Frontal cortex (tissue), 4 donors: Measurements from ENCODE around the gene RRP9. TPM values are rescaled to one million over a fixed set of nuclear protein-coding genes. Genes with fewer than 3 reads are reported as not detected.

Experiments
- DNase-seq, 2 donors: peaks; one replicate each; pipeline ENCODE4 v3.0.0; 2012; ENCODE audit warnings: low spot score in 2 of 2
- FAIRE-seq: peaks from 2 replicates; lab custom pipeline; 2012; peaks lifted over from hg19 to GRCh38; lab: Jason Lieb, UNC
- total RNA-seq: library from RNA; depleted of rRNA; stranded (reverse); fragments of >200 nt; gene quantifications from one replicate; pipeline ENCODE4 v1.2.3, GENCODE V29; 2014
- donor health status: control.
- donor health status: control.
- donor health status: control.

Gene RRP9
- total RNA-seq, 1 donor from 2014 or later = 20.8 TPM

DNA sequence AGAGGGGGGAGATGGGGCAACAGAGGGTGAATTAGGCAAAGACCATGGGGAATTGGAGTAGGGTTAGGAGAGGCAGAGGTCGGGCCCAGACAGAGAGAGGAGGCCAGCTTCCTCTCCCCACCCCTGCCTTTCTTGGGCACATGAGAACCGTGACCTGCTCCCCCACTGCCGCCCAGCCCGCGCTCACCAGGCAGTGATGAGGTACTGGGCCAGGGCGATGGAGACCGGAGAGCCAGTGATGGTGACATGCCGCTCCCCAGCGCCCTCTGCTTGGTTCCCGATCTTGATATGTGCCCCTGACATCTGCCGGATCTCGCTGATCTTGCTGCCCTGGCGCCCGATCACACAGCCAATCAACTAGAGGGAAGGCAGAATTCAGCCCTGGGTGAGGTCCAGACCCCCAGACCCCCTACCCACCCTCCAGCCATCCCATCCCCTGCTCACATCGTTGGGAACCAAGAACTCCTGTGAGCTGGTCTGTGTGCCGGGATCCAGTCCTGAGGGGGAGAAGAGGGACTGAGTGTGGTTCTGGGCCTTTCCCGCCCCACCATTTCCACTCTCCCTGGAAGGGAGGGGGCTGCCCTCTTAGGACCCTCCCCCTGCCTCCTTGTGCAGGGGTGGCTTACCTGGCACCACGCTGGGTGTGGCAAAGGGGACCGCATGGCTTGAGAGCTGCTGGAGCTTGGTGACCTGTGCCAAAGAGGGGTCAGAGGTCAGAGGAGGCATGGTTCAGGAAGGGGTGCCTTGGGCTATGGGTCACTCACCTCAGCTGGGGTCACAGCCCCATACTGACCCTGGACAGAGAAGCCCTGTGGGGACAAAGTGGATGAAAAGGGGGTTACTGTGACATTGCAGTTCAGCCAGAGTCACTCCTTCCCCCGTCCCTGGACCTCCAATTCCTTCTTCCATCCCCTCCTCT, 17.2 kb upstream of the RRP9 start:
- FAIRE-seq (no peak), DNase-seq (no peak)

DNA sequence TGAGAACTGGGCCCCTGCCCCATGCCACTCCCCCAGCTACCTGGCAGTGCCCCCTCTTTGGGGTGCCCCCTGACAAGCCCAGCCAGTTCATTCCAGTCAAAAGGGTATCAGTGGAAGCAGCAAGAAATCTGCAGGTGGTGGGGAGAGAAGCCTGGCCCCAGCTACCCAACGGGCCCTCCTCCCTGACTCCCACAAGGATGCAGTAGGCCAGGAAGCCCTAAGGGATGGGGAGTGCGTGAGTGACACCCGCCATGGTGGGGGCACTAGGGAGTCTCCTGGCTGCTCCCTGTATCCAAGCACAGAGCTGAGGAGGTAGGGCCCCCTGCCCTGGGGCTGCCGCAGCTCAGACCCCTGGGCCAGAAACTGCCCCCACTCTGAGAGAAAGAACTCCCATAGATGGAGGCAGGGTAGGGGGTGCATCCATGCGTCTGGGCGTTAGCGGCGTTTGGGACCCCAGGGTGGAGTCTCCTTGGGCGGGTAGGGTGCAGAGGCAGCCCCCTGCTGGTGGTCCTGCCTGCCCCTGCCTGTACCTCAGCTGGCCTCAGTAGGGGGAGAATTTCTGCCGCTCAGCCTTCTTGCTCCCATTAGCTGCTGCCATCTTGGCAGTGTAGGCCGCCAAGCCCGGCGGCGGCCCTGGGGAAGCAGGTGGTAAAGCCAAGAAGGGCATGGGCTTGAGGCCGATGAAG, 16.0 kb upstream of the RRP9 start:
- no peak for FAIRE-seq

DNA sequence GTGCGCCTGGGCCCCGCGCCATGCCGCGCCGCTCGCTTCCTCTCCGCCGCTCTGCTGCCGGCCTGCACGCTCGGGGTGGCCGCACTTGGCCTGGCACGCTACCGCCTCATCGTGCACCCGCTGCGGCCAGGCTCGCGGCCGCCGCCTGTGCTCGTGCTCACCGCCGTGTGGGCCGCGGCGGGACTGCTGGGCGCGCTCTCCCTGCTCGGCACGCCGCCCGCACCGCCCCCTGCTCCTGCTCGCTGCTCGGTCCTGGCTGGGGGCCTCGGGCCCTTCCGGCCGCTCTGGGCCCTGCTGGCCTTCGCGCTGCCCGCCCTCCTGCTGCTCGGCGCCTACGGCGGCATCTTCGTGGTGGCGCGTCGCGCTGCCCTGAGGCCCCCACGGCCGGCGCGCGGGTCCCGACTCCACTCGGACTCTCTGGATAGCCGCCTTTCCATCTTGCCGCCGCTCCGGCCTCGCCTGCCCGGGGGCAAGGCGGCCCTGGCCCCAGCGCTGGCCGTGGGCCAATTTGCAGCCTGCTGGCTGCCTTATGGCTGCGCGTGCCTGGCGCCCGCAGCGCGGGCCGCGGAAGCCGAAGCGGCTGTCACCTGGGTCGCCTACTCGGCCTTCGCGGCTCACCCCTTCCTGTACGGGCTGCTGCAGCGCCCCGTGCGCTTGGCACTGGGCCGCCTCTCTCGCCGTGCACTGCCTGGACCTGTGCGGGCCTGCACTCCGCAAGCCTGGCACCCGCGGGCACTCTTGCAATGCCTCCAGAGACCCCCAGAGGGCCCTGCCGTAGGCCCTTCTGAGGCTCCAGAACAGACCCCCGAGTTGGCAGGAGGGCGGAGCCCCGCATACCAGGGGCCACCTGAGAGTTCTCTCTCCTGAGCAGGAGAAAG, 14.4 kb upstream of the RRP9 start:
- peak; percentile 80 to 88 for DNase-seq
- no peak for FAIRE-seq

More for the DNA sequence above, 16.0 kb upstream of the RRP9 start:
- DNase-seq = no peak

DNA sequence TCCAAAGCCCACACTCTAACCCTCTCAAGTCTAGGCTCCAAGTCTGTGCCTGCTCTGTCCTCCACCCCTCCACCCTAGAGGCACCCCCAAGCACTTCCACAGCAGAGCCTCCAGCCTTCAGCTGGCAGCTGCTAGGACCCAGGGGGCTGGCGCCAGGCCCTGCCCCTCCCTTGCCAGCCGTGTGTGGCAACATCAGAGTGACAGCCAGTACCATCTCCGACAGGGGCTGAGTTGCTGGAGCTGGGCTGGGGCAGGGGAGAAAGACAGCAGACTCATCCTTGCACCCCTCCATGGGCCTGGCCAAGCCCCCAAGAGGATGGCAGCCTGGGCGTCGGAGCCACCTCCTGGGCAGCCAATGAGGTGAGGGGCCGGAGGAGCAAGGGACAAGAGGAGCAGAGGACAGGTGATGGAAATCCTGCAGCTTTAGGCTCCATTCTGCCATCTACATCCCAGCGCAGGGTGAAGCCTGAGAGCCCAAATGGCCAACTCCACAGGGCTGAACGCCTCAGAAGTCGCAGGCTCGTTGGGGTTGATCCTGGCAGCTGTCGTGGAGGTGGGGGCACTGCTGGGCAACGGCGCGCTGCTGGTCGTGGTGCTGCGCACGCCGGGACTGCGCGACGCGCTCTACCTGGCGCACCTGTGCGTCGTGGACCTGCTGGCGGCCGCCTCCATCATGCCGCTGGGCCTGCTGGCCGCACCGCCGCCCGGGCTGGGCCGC, 13.6 kb upstream of the RRP9 start, which contains the start of gene GPR62:
TSS of gene GPR62 (plus strand) at position 207 of the 718 bp plus-strand sequence. CDS start at position 479, 272 bp downstream.
- FAIRE-seq = no peak
- peak; percentile 60 to 83 for DNase-seq

DNA sequence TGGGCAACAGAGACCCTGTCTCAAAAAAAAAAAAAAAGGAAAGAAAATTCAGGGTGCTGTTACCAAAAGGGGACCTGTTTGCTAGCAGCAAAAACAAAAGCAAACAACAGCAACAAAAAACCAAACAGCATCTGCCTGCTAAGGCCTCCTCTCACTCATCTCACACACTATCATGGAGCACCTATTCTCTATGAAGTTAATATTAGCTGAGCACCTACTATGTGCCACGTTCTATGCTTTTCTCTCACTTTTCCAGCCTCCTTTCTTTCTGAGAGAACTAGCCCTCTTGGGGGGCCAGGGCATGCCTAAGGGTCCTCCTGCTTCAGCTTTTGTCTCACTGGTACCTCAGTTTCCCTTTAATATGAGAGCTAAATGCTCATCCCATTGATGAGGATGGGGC, 13.0 kb upstream of the RRP9 start:
- FAIRE-seq = no peak
- DNase-seq = no peak

DNA sequence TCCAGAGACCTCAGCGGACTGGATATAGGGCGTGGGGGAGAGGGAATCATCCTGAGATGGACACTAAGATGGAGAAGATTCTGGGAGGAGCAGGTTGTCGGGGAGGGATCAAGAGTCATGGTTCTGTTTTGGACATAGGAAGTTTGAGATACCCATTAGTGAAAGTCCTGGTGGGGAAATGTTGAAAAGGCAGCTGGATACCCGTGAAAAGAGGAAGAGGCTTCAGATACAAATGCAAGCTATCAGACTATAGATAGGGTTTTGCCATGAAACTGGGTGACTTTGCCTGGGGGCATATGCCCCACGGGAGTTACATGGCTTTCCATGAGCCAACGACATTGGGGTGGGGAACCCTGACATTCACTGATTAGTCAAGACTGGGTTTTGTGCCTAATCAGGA, 12.4 kb upstream of the RRP9 start:
- FAIRE-seq (no peak), DNase-seq (no peak)

DNA sequence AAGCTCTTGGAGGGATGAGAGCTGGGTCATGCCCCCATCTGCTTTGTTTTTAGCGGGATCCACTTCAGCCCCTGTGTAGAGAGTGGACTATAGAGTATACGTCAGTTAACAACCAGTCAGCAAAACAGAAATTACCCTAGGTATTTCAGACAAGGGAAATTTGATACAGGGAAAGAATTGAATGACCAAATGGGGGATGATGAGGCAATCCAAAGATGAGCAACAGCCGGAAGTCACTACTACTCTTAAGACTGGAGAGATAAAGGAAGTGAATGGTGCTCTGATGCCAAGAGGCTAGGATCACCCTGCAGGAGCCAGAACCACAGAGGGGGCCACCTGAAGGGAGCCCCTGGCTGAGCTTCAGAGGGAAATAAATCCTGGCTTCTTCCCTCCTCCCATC, 11.7 kb upstream of the RRP9 start:
- FAIRE-seq (no peak), DNase-seq (no peak)

DNA sequence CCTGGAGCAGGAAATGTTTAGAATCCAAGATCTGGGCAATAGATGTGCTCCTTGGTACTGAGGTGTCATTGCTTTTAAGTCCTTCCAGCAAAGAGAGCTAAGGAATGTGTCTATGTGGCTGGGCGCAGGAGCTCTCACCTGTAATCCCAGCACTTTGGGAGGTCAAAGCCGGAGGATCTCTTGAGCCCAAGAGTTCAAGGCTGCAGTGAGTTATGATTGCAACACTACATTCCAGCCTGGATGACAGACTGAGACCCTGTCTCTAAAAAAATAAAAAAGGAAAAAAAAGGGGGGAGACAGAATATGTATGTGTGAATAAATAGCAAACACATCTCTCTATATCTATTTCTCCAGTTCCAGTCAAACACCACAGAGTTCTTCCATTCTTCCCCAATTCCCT, 9.2 kb upstream of the RRP9 start:
- no peak for FAIRE-seq
- DNase-seq = no peak

DNA sequence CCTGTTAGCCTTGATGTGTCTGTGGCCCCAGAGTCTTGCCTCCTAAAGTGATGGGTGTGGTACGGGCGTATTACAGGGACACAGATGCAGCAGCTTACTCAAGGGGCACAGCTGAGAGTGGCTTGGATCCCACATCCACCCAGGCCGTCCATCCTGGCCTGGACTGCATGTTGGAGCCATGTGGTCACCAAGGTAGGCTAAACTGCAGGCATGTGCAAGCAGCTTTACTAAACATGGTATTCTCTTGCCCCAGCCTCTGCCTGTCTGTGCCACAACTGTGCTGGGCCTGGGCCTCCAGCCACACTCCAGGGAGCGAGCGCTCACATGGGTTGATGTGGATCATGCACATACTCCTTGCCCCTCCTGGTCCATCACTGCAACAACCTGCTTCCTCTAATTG, 7.4 kb upstream of the RRP9 start:
- FAIRE-seq (no peak), DNase-seq (no peak)

DNA sequence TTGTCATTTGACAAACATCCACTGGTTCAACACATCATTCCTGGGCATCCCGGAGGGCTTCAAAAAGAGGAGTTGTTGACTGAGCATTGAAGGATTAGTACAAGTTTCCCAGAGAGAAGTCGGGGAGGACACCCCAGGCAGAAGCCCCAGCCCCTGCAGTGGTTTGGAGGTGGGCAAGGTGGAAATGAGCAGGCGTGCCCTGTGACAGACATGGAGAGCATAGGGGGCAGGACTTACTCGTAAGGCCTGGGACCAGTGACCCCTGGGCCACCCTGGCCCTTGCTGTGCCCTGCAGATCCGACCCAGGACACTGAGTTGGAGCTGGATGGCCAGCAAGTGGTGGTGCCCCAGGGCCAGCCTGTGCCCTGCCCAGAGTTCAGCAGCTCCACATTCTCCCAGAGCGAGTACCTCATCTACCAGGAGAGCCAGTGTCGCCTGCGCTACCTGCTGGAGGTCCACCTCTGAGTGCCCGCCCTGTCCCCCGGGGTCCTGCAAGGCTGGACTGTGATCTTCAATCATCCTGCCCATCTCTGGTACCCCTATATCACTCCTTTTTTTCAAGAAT, 6.4 kb upstream of the RRP9 start:
- DNase-seq (no peak), FAIRE-seq (no peak)

DNA sequence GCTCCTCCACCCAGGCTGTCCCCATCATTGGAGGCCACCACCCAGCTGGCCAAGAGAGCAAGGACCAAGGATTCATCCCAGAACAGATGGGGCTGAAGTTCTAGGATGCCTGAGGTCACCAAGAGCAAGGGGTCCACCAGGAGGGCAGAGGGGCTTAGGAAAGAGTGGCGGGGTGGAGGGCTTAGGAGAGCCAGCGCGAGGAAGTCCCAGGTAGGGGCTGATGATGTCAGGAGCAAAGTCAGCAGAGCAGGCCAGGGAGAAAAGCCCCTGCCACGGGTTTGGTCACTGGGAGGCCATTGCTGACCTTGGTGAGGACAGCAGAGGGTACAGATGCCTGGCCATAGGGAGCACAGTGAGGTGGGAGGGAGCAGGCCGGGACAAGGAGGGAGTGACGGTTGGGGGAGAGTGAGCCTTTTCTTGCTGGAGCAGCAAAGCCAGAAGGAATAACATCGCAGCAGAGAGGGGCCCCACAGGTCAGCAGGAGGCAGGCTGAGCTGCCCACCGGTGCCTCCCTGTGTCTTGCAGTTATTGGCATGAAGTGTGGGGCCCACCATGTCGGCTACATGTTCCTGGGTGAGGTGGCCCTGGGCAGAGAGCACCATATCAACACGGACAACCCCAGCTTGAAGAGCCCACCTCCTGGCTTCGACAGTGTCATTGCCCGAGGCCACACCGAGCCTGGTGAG, 5.7 kb upstream of the RRP9 start:
- FAIRE-seq (no peak), DNase-seq (no peak)

DNA sequence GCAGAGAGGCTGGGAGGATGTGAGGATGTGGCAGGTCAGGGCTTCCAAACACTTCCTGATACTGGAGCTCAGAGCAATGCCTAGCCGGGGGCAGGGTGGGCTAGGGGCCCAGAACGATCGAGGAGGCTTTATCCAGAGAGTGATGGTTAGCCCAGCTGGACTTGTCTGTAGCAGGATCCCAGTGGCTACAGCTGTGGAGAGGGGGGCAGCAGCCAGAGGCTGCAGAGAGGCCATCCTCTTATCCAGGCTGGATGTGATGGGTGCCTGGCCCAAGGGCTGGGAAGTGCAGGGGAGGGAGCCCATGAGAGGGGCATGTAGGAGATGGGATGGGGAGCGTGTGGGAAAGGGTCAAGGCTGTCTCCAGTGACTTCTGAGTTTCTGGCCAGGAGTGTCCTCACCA, 5.1 kb upstream of the RRP9 start:
- FAIRE-seq = no peak
- DNase-seq = no peak

DNA sequence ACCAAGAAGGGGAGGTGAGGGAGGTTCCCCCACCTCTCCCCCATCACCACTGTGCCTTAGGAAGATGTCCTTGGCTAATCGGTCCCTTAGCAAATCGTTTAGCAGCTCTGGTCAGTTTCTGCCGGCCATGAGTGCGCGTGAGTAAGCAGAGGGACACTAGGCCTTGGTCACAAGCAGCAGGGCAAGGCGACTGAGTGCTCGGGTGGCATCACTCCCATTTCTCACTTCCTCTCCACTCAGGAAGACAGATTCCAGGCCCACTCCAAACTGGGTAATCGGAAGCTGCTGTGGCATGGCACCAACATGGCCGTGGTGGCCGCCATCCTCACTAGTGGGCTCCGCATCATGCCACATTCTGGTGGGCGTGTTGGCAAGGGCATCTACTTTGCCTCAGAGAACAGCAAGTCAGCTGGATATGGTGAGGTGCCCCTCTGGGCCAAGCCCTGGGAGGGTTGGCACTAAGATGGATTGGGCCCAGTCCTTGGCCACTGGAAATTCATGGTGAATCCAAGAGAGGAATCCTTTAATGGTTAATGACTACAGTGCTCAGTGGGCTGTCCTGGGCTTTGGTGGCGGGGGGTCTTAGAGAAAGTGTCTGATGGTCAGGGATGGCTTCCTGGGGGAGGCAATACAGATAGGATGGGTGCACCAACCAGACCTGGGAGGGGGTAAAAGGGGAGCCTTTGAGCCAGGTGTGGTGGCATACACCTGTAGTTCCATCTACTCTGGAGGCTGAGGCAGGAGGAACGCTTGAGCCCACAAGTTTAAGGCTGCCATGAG, 4.4 kb upstream of the RRP9 start:
- no peak for FAIRE-seq
- DNase-seq = no peak

DNA sequence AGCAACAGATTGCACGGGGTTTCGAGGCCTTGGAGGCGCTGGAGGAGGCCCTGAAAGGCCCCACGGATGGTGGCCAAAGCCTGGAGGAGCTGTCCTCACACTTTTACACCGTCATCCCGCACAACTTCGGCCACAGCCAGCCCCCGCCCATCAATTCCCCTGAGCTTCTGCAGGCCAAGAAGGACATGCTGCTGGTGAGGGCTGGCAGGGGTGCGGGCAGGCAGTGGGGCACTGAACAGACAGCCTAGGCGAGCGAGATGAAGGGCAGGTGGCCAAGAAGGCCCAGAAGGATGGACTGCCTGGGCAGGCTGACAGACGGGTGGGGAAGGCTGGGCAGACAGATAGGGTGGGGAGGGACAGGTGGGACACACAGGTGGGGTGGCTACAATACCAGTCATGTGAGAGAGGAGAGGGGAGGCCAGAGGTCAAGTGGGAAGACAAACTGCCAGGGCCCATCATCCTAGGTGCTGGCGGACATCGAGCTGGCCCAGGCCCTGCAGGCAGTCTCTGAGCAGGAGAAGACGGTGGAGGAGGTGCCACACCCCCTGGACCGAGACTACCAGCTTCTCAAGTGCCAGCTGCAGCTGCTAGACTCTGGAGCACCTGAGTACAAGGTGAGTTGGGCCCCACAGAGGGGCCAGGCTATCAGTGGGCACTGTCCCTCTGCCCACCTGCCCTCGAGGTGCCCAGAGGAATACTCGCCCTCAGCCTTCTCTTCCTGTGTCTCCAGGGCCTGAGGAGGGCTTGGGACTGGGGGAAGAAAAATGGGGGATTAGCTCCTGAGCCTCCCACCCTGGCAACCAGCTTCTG, 3.5 kb upstream of the RRP9 start:
- FAIRE-seq = no peak
- no peak for DNase-seq

DNA sequence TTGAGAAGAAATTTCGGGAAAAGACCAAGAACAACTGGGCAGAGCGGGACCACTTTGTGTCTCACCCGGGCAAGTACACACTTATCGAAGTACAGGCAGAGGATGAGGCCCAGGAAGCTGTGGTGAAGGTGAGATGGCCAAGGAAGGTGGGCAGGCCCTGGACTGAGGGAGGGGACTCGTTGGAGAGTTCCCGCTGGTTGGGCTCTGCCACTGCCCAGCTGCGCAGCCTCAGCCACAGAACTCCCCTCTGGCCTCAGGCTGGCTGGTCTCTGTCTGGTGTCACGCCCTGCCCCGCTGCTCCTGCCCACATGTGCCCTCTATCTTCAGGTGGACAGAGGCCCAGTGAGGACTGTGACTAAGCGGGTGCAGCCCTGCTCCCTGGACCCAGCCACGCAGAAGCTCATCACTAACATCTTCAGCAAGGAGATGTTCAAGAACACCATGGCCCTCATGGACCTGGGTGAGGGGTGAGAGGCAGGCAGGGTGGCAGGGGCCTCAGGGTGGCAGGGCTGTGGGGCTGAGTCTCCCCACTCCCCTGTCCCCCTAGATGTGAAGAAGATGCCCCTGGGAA, 2.8 kb upstream of the RRP9 start:
- DNase-seq (no peak), FAIRE-seq (no peak)

DNA sequence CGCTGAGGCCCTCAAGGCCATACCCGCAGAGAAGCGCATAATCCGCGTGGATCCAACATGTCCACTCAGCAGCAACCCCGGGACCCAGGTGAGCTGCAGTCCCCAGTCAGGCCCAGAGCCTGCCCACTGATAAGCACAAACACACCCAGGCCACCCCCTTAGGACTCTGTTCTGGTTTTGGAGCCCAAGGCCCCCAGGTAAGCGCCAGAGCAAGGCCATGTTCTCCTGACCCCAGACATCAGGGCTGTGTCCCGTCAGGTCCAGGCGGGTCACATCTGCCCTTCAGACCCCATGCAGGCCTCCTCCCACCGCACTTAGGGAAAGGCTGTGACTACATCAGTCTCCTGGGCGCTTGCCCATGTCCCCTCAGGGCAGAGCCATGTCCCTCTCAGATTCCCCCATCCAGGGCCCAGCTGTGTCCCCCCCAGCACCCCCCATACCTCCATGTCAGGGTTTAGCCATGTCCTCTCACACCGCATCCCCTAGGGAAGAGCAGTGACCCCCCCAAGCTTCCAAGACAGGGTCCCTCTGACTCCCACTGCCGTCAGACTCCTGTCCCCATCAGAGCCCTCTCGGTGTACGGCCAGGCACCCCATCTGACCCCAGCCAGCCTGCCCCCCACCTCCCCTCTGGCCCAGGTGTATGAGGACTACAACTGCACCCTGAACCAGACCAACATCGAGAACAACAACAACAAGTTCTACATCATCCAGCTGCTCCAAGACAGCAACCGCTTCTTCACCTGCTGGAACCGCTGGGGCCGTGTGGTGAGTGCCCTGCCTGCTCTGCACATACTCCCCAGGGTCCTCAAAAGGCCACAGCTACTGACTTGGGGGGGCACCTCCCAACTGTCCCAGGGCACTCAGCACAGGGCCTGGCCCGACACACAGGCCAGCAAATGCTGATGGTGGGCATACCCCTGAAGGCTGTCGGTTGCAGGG, 2.0 kb upstream of the RRP9 start:
- DNase-seq = no peak
- no peak for FAIRE-seq
